Transverse colon (tissue), 4 donors: ENCODE data around the gene SLC28A3.

Source experiments
- EP300 ChIP-seq: sonication (generic); formaldehyde crosslinking; IDR thresholded peaks from one replicate; pipeline ENCODE4 v1.6.1; 2017; ENCODE audit warnings: antibody characterized with exemption, low read depth
- POLR2A ChIP-seq: fragments of 450-650 bp; IDR thresholded peaks from one replicate; pipeline ENCODE4 v1.6.1; 2016; ENCODE audit warnings: antibody characterized with exemption, mild to moderate bottlenecking, moderate library complexity
- POLR2AphosphoS5 ChIP-seq, 3 donors: sonication (generic); formaldehyde crosslinking; IDR thresholded peaks; one replicate each; pipeline ENCODE4 v1.6.1; 2016; ENCODE audit warnings: antibody characterized with exemption in 3 of 3
- TF ChIP-seq, protein P1 (sequence below), 5 experiments: fragments of 200-600 bp in 3 of 5; fragments of 450-650 bp in 2 of 5; sonication (generic) in 3 of 5; IDR thresholded peaks; 1 replicate in 2 of 5; 2 replicates in 3 of 5; pipeline ENCODE4 v1.5.1; 2016 to 2017; ENCODE audit warnings: antibody characterized with exemption in 5 of 5, inconsistent platforms in 3 of 5, mild to moderate bottlenecking in 2 of 5, moderate library complexity in 1 of 5

DNA sequence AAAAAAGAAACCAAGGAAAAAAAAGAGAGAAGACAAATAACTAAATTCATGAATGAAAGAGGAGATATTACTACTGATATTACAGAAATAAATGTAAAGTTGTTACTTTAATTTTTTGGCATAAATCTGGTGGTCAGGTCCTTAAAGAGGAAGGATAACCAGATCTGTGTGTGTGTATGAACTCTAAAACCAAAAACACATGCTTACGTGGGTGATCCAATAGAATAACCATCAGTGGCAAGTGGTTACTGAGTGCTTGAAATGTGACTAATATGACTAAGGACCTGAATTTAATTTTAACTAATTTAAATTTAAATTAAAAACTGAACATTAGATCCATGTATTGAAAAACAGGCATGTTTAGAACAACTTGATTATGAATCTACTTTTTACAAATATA, 10.3 kb downstream of the SLC28A3 start:
- TF ChIP-seq, protein P1, sequence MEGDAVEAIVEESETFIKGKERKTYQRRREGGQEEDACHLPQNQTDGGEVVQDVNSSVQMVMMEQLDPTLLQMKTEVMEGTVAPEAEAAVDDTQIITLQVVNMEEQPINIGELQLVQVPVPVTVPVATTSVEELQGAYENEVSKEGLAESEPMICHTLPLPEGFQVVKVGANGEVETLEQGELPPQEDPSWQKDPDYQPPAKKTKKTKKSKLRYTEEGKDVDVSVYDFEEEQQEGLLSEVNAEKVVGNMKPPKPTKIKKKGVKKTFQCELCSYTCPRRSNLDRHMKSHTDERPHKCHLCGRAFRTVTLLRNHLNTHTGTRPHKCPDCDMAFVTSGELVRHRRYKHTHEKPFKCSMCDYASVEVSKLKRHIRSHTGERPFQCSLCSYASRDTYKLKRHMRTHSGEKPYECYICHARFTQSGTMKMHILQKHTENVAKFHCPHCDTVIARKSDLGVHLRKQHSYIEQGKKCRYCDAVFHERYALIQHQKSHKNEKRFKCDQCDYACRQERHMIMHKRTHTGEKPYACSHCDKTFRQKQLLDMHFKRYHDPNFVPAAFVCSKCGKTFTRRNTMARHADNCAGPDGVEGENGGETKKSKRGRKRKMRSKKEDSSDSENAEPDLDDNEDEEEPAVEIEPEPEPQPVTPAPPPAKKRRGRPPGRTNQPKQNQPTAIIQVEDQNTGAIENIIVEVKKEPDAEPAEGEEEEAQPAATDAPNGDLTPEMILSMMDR (IDR thresholded peaks at IDR 0.05): no peak
- TF ChIP-seq POLR2AphosphoS5 (IDR thresholded peaks at IDR 0.05) (no peak), EP300 (no peak), POLR2A (no peak)
